DOHH2 (cell line): ENCODE data around the gene ASB1.

Experiments used
- CTCF ChIP-seq: fragments of 200-600 bp; sonication (generic); IDR thresholded peaks from one replicate; pipeline ENCODE4 v1.5.1; 2014; ENCODE audit warnings: antibody characterized with exemption, mild to moderate bottlenecking, low read depth, low read length; ENCODE audit not compliant: poor library complexity, severe bottlenecking
- EZH2phosphoT487 ChIP-seq: fragments of 200-600 bp; sonication (generic); IDR thresholded peaks from 2 replicates; pipeline ENCODE4 v1.6.1; 2017; ENCODE audit warnings: borderline replicate concordance, mild to moderate bottlenecking, antibody characterized with exemption, low read length, moderate library complexity, mixed read lengths

GRCh38 chr2:238469155-238469554 is 42.4 kb downstream of the ASB1 start:
- TF ChIP-seq CTCF: no peak
- TF ChIP-seq EZH2phosphoT487: no peak
